K562 (cell line): Measurements from ENCODE around the gene AQR. TPM values are rescaled to one million over a fixed set of nuclear protein-coding genes. Genes with fewer than 3 reads are reported as not detected.

ENCODE experiments used
- ATAC-seq: fragments of 200-7000 bp; cut with Tn5 transposase; 3 replicates; pipeline ENCODE4 v1.9.1; 2020; ENCODE audit warnings: moderate library complexity
- BruUV-seq: library from RNA; stranded (reverse); fragments of 400-500 nt; replicated peaks from 2 replicates; lab custom pipeline; 2021; lab: Mats Ljungman, UMichigan
- CTCF ChIA-PET: fragments of 300-600 bp; formaldehyde crosslinking; extraction: SDS; loops from one replicate; lab custom pipeline; 2021; ENCODE audit warnings: low intra/inter-chr PET ratio; lab: Yijun Ruan, JAX
- POLR2A ChIA-PET: fragments of 300-600, 350-650 bp; sonication (Branson Sonifier 250); formaldehyde crosslinking; extraction: SDS; loops from one replicate; lab custom pipeline; 2021; ENCODE audit warnings: antibody characterized with exemption, inconsistent platforms; lab: Yijun Ruan, JAX
- DNase-seq, 4 experiments: peaks; one replicate each; pipeline versions ENCODE4 v3.0.0 to v3.0.0-alpha.2; 2011 to 2018; ENCODE audit warnings: low spot score in 3 of 4, mixed read lengths in 3 of 4; ENCODE audit errors: extremely low read depth in 1 of 4
- FAIRE-seq: peaks from 2 replicates; lab custom pipeline; 2011; peaks lifted over from hg19 to GRCh38; lab: Jason Lieb, UNC
- H2AFZ ChIP-seq: 2 replicates; pipeline ENCODE4 v1.6.0; 2011; ENCODE audit warnings: low read depth, low read length, control low read depth, inconsistent platforms
- H3K27ac ChIP-seq: fragments of 200-600 bp; 3 replicates; pipeline ENCODE4 v1.8.0; 2011; ENCODE audit warnings: low read depth, mild to moderate bottlenecking, control low read depth, inconsistent platforms, low read length, moderate library complexity, mixed read lengths; ENCODE audit errors: extremely low read depth
- H3K27me3 ChIP-seq, 2 experiments: fragments of 300-600 bp in 1 of 2; 2 replicates in 1 of 2; 3 replicates in 1 of 2; pipeline versions ENCODE4 v1.6.0 to v1.8.0; 2011; ENCODE audit warnings: inconsistent platforms in 2 of 2, low read length in 2 of 2, mild to moderate bottlenecking in 1 of 2, mixed read lengths in 1 of 2, moderate library complexity in 1 of 2; ENCODE audit not compliant: control insufficient read depth in 2 of 2, insufficient read depth in 2 of 2
- H3K36me3 ChIP-seq: fragments of 300-600 bp; 3 replicates; pipeline ENCODE4 v1.8.0; 2011; ENCODE audit warnings: mild to moderate bottlenecking, low read length, inconsistent platforms; ENCODE audit not compliant: control insufficient read depth, insufficient read depth
- H3K4me1 ChIP-seq, 2 experiments: fragments of 200-600 bp in 1 of 2; replicated peaks in 1 of 2; 2 replicates in 1 of 2; 3 replicates in 1 of 2; pipeline versions ENCODE4 v1.5.1 to v1.8.0; 2011; ENCODE audit warnings: inconsistent platforms in 2 of 2, low read length in 2 of 2, mild to moderate bottlenecking in 1 of 2, mixed read lengths in 1 of 2, moderate library complexity in 1 of 2; ENCODE audit not compliant: control insufficient read depth in 2 of 2, insufficient read depth in 2 of 2
- H3K4me2 ChIP-seq: 2 replicates; pipeline ENCODE4 v1.6.1; 2011; ENCODE audit warnings: low read length, control low read depth, inconsistent platforms, mixed read lengths; ENCODE audit not compliant: insufficient read depth
- H3K4me3 ChIP-seq: fragments of 200-600 bp; sonication (generic), shearing (Covaris generic); 2 replicates; pipeline ENCODE4 v1.5.1; 2016; ENCODE audit warnings: control low read depth, inconsistent platforms
- H3K79me2 ChIP-seq: fragments of 200-600 bp; 3 replicates; pipeline ENCODE4 v1.8.0; 2011; ENCODE audit warnings: low read length, inconsistent platforms; ENCODE audit not compliant: control insufficient read depth, insufficient read depth
- H3K9ac ChIP-seq, 2 experiments: 2 replicates each; pipeline versions ENCODE4 v1.6.0 to v1.6.1; 2011; ENCODE audit warnings: low read depth in 2 of 2, low read length in 2 of 2, control low read depth in 1 of 2, inconsistent platforms in 1 of 2, mild to moderate bottlenecking in 1 of 2, mixed read lengths in 1 of 2; ENCODE audit not compliant: insufficient read depth in 1 of 2
- H3K9me1 ChIP-seq: one replicate; pipeline ENCODE4 v1.6.0; 2011; ENCODE audit warnings: inconsistent platforms, mild to moderate bottlenecking, low read length, moderate library complexity; ENCODE audit not compliant: control insufficient read depth, insufficient read depth
- H3K9me3 ChIP-seq: replicated peaks from 2 replicates; pipeline ENCODE4 v1.5.1; 2011; ENCODE audit warnings: low read depth, low read length, inconsistent platforms; ENCODE audit not compliant: control insufficient read depth, insufficient read depth
- H4K20me1 ChIP-seq: replicated peaks from 2 replicates; pipeline ENCODE4 v1.6.1; 2011; ENCODE audit warnings: low read length, inconsistent platforms, mixed read lengths; ENCODE audit not compliant: control insufficient read depth, insufficient read depth
- FIP1L1 ChIP-seq: fragments of 200-400 bp; formaldehyde crosslinking; IDR thresholded peaks from 2 replicates; pipeline ENCODE4 v1.6.1; 2018; ENCODE audit warnings: mild to moderate bottlenecking, low read depth, low read length; ENCODE audit not compliant: poor library complexity, severe bottlenecking
- MTA1 ChIP-seq: fragments of 450-650 bp; IDR thresholded peaks from 2 replicates; pipeline ENCODE4 v1.6.1; 2017; ENCODE audit warnings: borderline replicate concordance
- NR1H2 ChIP-seq: sonication (generic); formaldehyde crosslinking; IDR thresholded peaks from 2 replicates; pipeline ENCODE4 v1.4.0; 2020; ENCODE audit warnings: mild to moderate bottlenecking, missing genetic modification reagents
- ZC3H11A ChIP-seq: IDR thresholded peaks from 2 replicates; pipeline ENCODE4 v1.6.1; 2012; ENCODE audit warnings: low read depth, low read length, improper control_type of control experiment
- ZC3H8 ChIP-seq: fragments of 450-650 bp; IDR thresholded peaks from 2 replicates; pipeline ENCODE4 v1.6.1; 2017
- WGBS: fragments of 100-300 bp; shearing (Covaris generic); methylation state at CpG from one replicate; pipeline ENCODE4 v1.1.6; 2016; ENCODE audit warnings: low coverage, mixed read lengths; ENCODE audit not compliant: insufficient coverage; ENCODE audit errors: missing lambda C conversion rate; 5-methylcytosine and 5-hydroxymethylcytosine counted together
- in situ Hi-C: fragments of 300-500 bp; cut with MboI; formaldehyde crosslinking; loops from 4 replicates; pipeline ENCODE4 v1.15.0; 2018; ENCODE audit warnings: inconsistent platforms, mixed read lengths
- intact Hi-C: fragments of 100-400 bp; cut with micrococcal nuclease; formaldehyde crosslinking; loops from 2 replicates; pipeline ENCODE4 v1.14.2; 2022
- polyA plus RNA-seq, 8 experiments: library from polyadenylated mRNA; depleted of rRNA in 4 of 8; stranded (reverse) in 5 of 8; unstranded in 3 of 8; fragments of >200 nt; fragmentation: Nextera tagmentation in 2 of 8; fragmentation: Illumina TruSeq in 1 of 8; extraction: Ambion mirVana in 2 of 8; extraction: Trizol in 1 of 8; gene quantifications; 2 replicates each; pipeline versions ENCODE4 v1.2.1 to v1.2.3, GENCODE V29; 2011 to 2014; ENCODE audit warnings: inconsistent platforms in 1 of 8, missing spikeins in 1 of 8
- total RNA-seq, 7 experiments: library from RNA; depleted of rRNA in 6 of 7; stranded (reverse); fragments of >200 nt in 6 of 7; fragmentation: Illumina TruSeq in 2 of 7; extraction: Trizol in 2 of 7; gene quantifications; 2 replicates each; pipeline versions ENCODE4 v1.2.1 to v1.2.3, GENCODE V29; 2011 to 2021; ENCODE audit warnings: low replicate concordance in 1 of 7
- TF ChIP-seq, protein P1 (sequence below): sonication (generic); formaldehyde crosslinking; IDR thresholded peaks from 2 replicates; pipeline ENCODE4 v1.8.0; 2022; ENCODE audit warnings: missing genetic modification reagents, mild to moderate bottlenecking, borderline replicate concordance

AQR gene
- total and polyA plus RNA-seq, 9 of the 15 experiments (the other 6 are each of a cell fraction or from before 2014, with no cell fraction given) = 22.0 to 62.9 (median 39.3) TPM

DNA sequence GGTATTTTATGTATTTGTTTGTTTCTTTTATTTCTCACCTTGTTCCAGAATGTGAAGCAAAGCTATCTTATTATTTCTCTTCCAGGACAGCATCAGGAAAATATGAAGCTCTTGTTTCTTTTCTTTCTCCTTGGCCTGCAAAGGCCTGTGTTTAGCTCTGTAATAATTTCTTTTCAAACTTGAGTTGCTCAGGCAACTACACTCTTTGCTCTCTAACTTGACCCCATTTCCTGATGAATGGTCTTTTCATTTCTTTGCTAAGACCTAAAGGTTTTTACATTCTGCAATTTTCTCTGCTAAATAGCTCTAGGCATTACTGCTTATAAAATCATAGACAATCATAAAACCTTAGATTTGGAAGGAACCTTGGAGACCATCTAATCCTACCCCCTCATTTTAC lies 44.7 kb upstream of the AQR start:
- in situ Hi-C loops = no loop called here
- H3K79me2 ChIP-seq = no peaks in the 10 kb centered on the region
- no peaks in the 10 kb centered on the region for H3K36me3 ChIP-seq
- H2AFZ ChIP-seq = no peak overlapping the region
- no peak overlapping the region for H3K4me3 ChIP-seq
- no peak for DNase-seq
- intact Hi-C loops = no loop called here
- no TSS peak for BruUV-seq
- H3K9me3 ChIP-seq = no peaks in the 10 kb centered on the region
- H3K27ac ChIP-seq = no peak overlapping the region
- H3K9ac ChIP-seq = no peak overlapping the region
- ChIA-PET POLR2A (interaction anchor here (0.9 kb wide), 1 partner anchor 10 kb away, joined by 4 read pairs; no protein-coding TSS in a partner anchor), CTCF (no interaction called here)
- no peak for FAIRE-seq
- ATAC-seq = no peak
- no peaks in the 10 kb centered on the region for H3K27me3 ChIP-seq
- H3K9me1 ChIP-seq = no peaks in the 10 kb centered on the region
- TF ChIP-seq MTA1 (no peak), FIP1L1 (no peak)
- H4K20me1 ChIP-seq = no peaks in the 10 kb centered on the region
- peaks cover 0 to 2% of the 10 kb centered on the region in 2 experiments; a peak in 1 of 5 replicates for H3K4me1 ChIP-seq
- no peak overlapping the region for H3K4me2 ChIP-seq

DNA sequence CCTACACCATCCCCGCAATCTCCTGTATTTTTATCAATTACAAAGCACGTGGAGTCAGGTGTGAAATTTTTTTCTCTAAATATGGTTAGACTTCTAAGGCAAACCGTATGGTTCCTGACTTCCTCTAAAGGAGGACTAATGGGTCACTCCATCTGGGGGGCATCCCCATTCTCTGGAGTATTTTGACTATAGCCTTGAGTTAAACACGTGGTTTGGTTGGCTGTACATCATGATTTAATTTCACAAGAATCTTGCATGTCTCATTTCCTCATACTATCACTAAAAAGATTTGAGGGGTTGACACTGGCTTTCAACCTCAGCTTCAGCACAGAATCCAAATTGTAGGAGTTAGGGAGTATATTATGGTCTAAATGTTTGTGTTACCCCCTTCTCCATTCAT lies 43.8 kb upstream of the AQR start:
- BruUV-seq = no TSS peak
- H3K27ac ChIP-seq = no peak overlapping the region
- in situ Hi-C loops = no loop called here
- no peaks in the 10 kb centered on the region for H3K36me3 ChIP-seq
- FAIRE-seq = no peak
- POLR2A ChIA-PET = interaction anchor here (0.6 kb wide), 1 partner anchor 177 kb away, joined by 5 read pairs; no protein-coding TSS in a partner anchor
- 36% methylated on average over 4 of the region's 4 CpGs for WGBS
- CTCF ChIA-PET = no interaction called here
- H3K4me1 ChIP-seq = peaks cover 0 to 2% of the 10 kb centered on the region in 2 experiments; a peak in 1 of 5 replicates
- no peaks in the 10 kb centered on the region for H3K79me2 ChIP-seq
- H2AFZ ChIP-seq = no peak overlapping the region
- H3K27me3 ChIP-seq = no peaks in the 10 kb centered on the region
- H3K9ac ChIP-seq = no peak overlapping the region
- intact Hi-C loops = no loop called here
- no peak overlapping the region for H3K4me3 ChIP-seq
- H3K4me2 ChIP-seq = no peak overlapping the region
- no peaks in the 10 kb centered on the region for H4K20me1 ChIP-seq
- H3K9me3 ChIP-seq = no peaks in the 10 kb centered on the region
- no peak for DNase-seq
- no peaks in the 10 kb centered on the region for H3K9me1 ChIP-seq
- no peak for ATAC-seq
- TF ChIP-seq, protein P1, sequence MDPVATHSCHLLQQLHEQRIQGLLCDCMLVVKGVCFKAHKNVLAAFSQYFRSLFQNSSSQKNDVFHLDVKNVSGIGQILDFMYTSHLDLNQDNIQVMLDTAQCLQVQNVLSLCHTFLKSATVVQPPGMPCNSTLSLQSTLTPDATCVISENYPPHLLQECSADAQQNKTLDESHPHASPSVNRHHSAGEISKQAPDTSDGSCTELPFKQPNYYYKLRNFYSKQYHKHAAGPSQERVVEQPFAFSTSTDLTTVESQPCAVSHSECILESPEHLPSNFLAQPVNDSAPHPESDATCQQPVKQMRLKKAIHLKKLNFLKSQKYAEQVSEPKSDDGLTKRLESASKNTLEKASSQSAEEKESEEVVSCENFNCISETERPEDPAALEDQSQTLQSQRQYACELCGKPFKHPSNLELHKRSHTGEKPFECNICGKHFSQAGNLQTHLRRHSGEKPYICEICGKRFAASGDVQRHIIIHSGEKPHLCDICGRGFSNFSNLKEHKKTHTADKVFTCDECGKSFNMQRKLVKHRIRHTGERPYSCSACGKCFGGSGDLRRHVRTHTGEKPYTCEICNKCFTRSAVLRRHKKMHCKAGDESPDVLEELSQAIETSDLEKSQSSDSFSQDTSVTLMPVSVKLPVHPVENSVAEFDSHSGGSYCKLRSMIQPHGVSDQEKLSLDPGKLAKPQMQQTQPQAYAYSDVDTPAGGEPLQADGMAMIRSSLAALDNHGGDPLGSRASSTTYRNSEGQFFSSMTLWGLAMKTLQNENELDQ (CRISPR knock-in tag) = no peak
- TF ChIP-seq ZC3H8 = no peak
- TF ChIP-seq NR1H2 (CRISPR knock-in tag) = no peak
- no peak for TF ChIP-seq ZC3H11A
